H1 (cell line): Measurements from ENCODE around the gene MYBPHL. TPM values are rescaled to one million over a fixed set of nuclear protein-coding genes. Genes with fewer than 3 reads are reported as not detected.

Experiments used
- CTCF ChIA-PET: fragments of 300-600 bp; sonication (Branson Sonifier 250); formaldehyde crosslinking; loops from one replicate; lab custom pipeline; 2021; ENCODE audit not compliant: partially characterized antibody; lab: Charles Lee
- POLR2A ChIA-PET: fragments of 300-600 bp; sonication (Branson Sonifier 250); formaldehyde crosslinking; loops from one replicate; lab custom pipeline; 2021; ENCODE audit warnings: inconsistent platforms; ENCODE audit not compliant: partially characterized antibody; lab: Charles Lee
- DNase-seq, 2 experiments: peaks; one replicate each; pipeline versions ENCODE4 v3.0.0 to v3.0.0-alpha.2; 2010 to 2022; ENCODE audit warnings: low spot score in 2 of 2, low read depth in 1 of 2, mixed read lengths in 1 of 2
- FAIRE-seq: peaks from 2 replicates; lab custom pipeline; 2011; peaks lifted over from hg19 to GRCh38; lab: Jason Lieb, UNC
- H2AFZ ChIP-seq: 2 replicates; pipeline ENCODE4 v1.8.1; 2012; ENCODE audit warnings: low read length, inconsistent platforms
- H2AK5ac ChIP-seq: 2 replicates; pipeline ENCODE4 v1.6.1; 2013; ENCODE audit warnings: low read depth, low read length
- H2BK120ac ChIP-seq: replicated peaks from 2 replicates; pipeline ENCODE3; 2013; ENCODE audit warnings: low read depth, low read length, inconsistent platforms
- H2BK12ac ChIP-seq: 2 replicates; pipeline ENCODE4 v1.6.1; 2013; ENCODE audit warnings: low read depth, low read length
- H2BK15ac ChIP-seq: 2 replicates; pipeline ENCODE4 v1.6.1; 2013; ENCODE audit warnings: low read length
- H2BK20ac ChIP-seq: 2 replicates; pipeline ENCODE4 v1.6.1; 2013; ENCODE audit warnings: low read length
- H2BK5ac ChIP-seq: 2 replicates; pipeline ENCODE4 v1.6.1; 2013; ENCODE audit warnings: low read depth, low read length
- H3K14ac ChIP-seq: 2 replicates; pipeline ENCODE4 v1.6.1; 2013; ENCODE audit warnings: inconsistent platforms; ENCODE audit not compliant: insufficient read length
- H3K18ac ChIP-seq: 2 replicates; pipeline ENCODE4 v1.6.1; 2013; ENCODE audit warnings: low read length; ENCODE audit errors: extremely low read depth
- H3K23ac ChIP-seq: 2 replicates; pipeline ENCODE4 v1.6.1; 2013; ENCODE audit warnings: inconsistent platforms; ENCODE audit not compliant: insufficient read length
- H3K23me2 ChIP-seq: 2 replicates; pipeline ENCODE4 v1.6.1; 2013; ENCODE audit warnings: low read depth, low read length
- H3K27ac ChIP-seq: 2 replicates; pipeline ENCODE4 v1.6.1; 2011; ENCODE audit warnings: low read depth, low read length, inconsistent platforms
- H3K27me3 ChIP-seq, 4 experiments: replicated peaks in 1 of 4; 1 replicate in 1 of 4; 2 replicates in 3 of 4; pipeline versions ENCODE4 v1.6.1 to v1.8.1; 2011 to 2013; ENCODE audit warnings: low read length in 3 of 4, mild to moderate bottlenecking in 3 of 4, inconsistent platforms in 2 of 4, mixed read lengths in 2 of 4, moderate library complexity in 1 of 4; ENCODE audit not compliant: control insufficient read depth in 3 of 4, insufficient read depth in 3 of 4; ENCODE audit errors: extremely low read depth in 1 of 4
- H3K36me3 ChIP-seq, 4 experiments: 2 replicates each; pipeline versions ENCODE4 v1.6.1 to v1.8.1; 2011 to 2013; ENCODE audit warnings: mild to moderate bottlenecking in 4 of 4, low read length in 3 of 4, moderate library complexity in 2 of 4, control low read depth in 1 of 4, inconsistent platforms in 1 of 4; ENCODE audit not compliant: insufficient read depth in 4 of 4, control insufficient read depth in 2 of 4
- H3K4ac ChIP-seq: replicated peaks from 2 replicates; pipeline ENCODE3; 2013; ENCODE audit warnings: low read length, low read depth, mixed read lengths, inconsistent platforms; ENCODE audit not compliant: insufficient read length
- H3K4me1 ChIP-seq, 4 experiments: replicated peaks in 1 of 4; 1 replicate in 1 of 4; 2 replicates in 3 of 4; pipeline versions ENCODE4 v1.6.1 to v1.8.1; 2011 to 2013; ENCODE audit warnings: low read length in 3 of 4, inconsistent platforms in 2 of 4, mixed read lengths in 1 of 4; ENCODE audit not compliant: insufficient read depth in 4 of 4, control insufficient read depth in 3 of 4
- H3K4me2 ChIP-seq, 2 experiments: 2 replicates each; pipeline versions ENCODE4 v1.6.1 to v1.8.1; 2011 to 2013; ENCODE audit warnings: low read depth in 2 of 2, low read length in 2 of 2, control low read depth in 1 of 2, inconsistent platforms in 1 of 2, mild to moderate bottlenecking in 1 of 2; ENCODE audit not compliant: insufficient read depth in 1 of 2
- H3K4me3 ChIP-seq, 4 experiments: fragments of 200-600, 300-600 bp in 1 of 4; sonication (generic), shearing (Covaris generic), sonication (Bioruptor Twin) in 1 of 4; 2 replicates each; pipeline versions ENCODE4 v1.5.1 to v1.8.1; 2011 to 2016; ENCODE audit warnings: low read length in 4 of 4, low read depth in 3 of 4, control low read depth in 2 of 4, inconsistent platforms in 2 of 4, mild to moderate bottlenecking in 2 of 4, mixed read lengths in 1 of 4, moderate library complexity in 1 of 4; ENCODE audit not compliant: insufficient read depth in 2 of 4; ENCODE audit errors: extremely low read depth in 1 of 4
- H3K56ac ChIP-seq: replicated peaks from 2 replicates; pipeline ENCODE3; 2013; ENCODE audit warnings: low read depth, mild to moderate bottlenecking, mixed read lengths, low read length, inconsistent platforms; ENCODE audit not compliant: insufficient read length
- H3K79me1 ChIP-seq: 2 replicates; pipeline ENCODE4 v1.6.1; 2013; ENCODE audit warnings: low read depth, low read length, control low read depth
- H3K79me2 ChIP-seq, 2 experiments: 2 replicates each; pipeline versions ENCODE4 v1.6.1 to v1.8.1; 2012 to 2013; ENCODE audit warnings: low read length in 2 of 2, mild to moderate bottlenecking in 2 of 2, inconsistent platforms in 1 of 2; ENCODE audit not compliant: insufficient read depth in 2 of 2, control insufficient read depth in 1 of 2
- H3K9ac ChIP-seq, 4 experiments: replicated peaks in 1 of 4; 1 replicate in 1 of 4; 2 replicates in 3 of 4; pipeline versions ENCODE4 v1.6.1 to v1.8.1; 2011 to 2013; ENCODE audit warnings: low read depth in 3 of 4, low read length in 3 of 4, control low read depth in 2 of 4, mild to moderate bottlenecking in 2 of 4, moderate library complexity in 2 of 4, inconsistent platforms in 1 of 4; ENCODE audit errors: extremely low read depth in 1 of 4
- H3K9me3 ChIP-seq, 2 experiments: 2 replicates each; pipeline versions ENCODE4 v1.6.1 to v1.8.1; 2012 to 2013; ENCODE audit warnings: mild to moderate bottlenecking in 2 of 2, moderate library complexity in 2 of 2, control low read depth in 1 of 2, inconsistent platforms in 1 of 2, low read depth in 1 of 2, low read length in 1 of 2, mixed read lengths in 1 of 2; ENCODE audit not compliant: insufficient read depth in 2 of 2
- H4K20me1 ChIP-seq, 2 experiments: replicated peaks in 1 of 2; 2 replicates each; pipeline versions ENCODE3 to v1.8.1; 2011 to 2013; ENCODE audit warnings: inconsistent platforms in 2 of 2, low read length in 2 of 2, mild to moderate bottlenecking in 1 of 2; ENCODE audit not compliant: insufficient read depth in 2 of 2, control insufficient read depth in 1 of 2
- H4K5ac ChIP-seq: 2 replicates; pipeline ENCODE4 v1.6.1; 2013; ENCODE audit warnings: low read length, low read depth, mixed read lengths, inconsistent platforms; ENCODE audit not compliant: insufficient read length
- H4K8ac ChIP-seq: 2 replicates; pipeline ENCODE4 v1.8.0; 2013; ENCODE audit warnings: mild to moderate bottlenecking, moderate library complexity, low read length, inconsistent platforms; ENCODE audit not compliant: insufficient read depth; ENCODE audit errors: extremely low read depth
- H4K91ac ChIP-seq: replicated peaks from 2 replicates; pipeline ENCODE3; 2013; ENCODE audit warnings: low read length, mixed read lengths, inconsistent platforms; ENCODE audit not compliant: insufficient read length
- ASH2L ChIP-seq: fragments of 200-600, 300-600 bp; sonication (generic); IDR thresholded peaks from one replicate; pipeline ENCODE4 v1.7.1; 2017; ENCODE audit warnings: low read length
- YY1 ChIP-seq: IDR thresholded peaks from 2 replicates; pipeline ENCODE4 v1.6.1; 2011; ENCODE audit warnings: low read depth, mild to moderate bottlenecking, low read length
- WGBS, 2 experiments: shearing (Covaris generic) in 1 of 2; methylation state at CpG; one replicate each; pipeline versions ENCODE4 v1.1.6 to v1.1.7; 2013 to 2015; ENCODE audit warnings: low lambda C conversion rate in 2 of 2, mixed read lengths in 2 of 2, inconsistent platforms in 1 of 2, low coverage in 1 of 2, missing lambda C conversion rate in 1 of 2; ENCODE audit not compliant: insufficient replicate concordance in 2 of 2, insufficient coverage in 1 of 2, insufficient read length in 1 of 2; ENCODE audit errors: extremely low coverage in 1 of 2, missing lambda C conversion rate in 1 of 2; 5-methylcytosine and 5-hydroxymethylcytosine counted together
- polyA plus RNA-seq, 7 experiments: library from polyadenylated mRNA; depleted of rRNA in 3 of 7; stranded (reverse) in 5 of 7; unstranded in 2 of 7; fragments of >200 nt in 5 of 7; fragments of 200-250 nt in 2 of 7; gene quantifications; 1 replicate in 5 of 7; 2 replicates in 1 of 7; 4 replicates in 1 of 7; pipeline versions ENCODE4 v1.2.1 to v1.2.3, GENCODE V29; 2011 to 2013; ENCODE audit warnings: missing spikeins in 2 of 7, mixed read lengths in 2 of 7
- total RNA-seq: library from RNA; stranded (reverse); fragmentation: NEBNext Ultra II Directional; extraction: Animal tissue kit (Norgen Biotek cat#: 25700); gene quantifications from 2 replicates; pipeline ENCODE4 v1.2.1, GENCODE V29; 2021
- TF ChIP-seq, protein P1 (sequence below), 3 experiments: IDR thresholded peaks; 1 replicate in 2 of 3; 2 replicates in 1 of 3; pipeline versions ENCODE4 v1.5.1 to v1.6.1; 2011; ENCODE audit warnings: low read length in 3 of 3, mild to moderate bottlenecking in 3 of 3, inconsistent platforms in 2 of 3, low read depth in 1 of 3, moderate library complexity in 1 of 3; ENCODE audit not compliant: insufficient read depth in 1 of 3; ENCODE audit errors: control extremely low read depth in 1 of 3

MYBPHL gene
- total and polyA plus RNA-seq, 2 of the 8 experiments (the other 6 are each of a cell fraction or from before 2014, with no cell fraction given) = 0.24 to 0.30 TPM

DNA sequence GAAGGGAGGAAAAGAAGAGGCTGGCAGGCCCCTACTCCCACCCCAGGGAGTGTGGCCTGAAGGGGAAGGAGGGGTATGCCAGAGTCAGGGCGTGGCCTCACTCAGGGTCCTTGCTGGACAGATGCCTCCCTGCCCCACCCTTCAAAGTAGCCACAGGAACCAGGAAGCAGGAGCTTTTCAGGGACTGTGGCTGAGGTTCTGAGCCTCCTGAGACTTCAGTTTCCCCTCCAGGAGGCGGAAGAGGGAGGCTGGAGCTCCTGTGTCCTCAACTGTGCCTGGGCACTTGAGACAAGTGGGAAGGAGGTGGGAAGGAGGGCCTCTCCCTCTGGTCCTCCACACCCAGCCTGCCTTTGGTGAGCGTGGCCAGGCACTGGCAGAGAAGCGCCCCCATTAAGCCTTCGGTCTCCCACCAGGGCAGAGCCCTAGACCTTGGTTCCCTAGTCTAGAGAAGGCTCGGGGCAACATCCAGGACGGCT is 52.2 kb downstream of the MYBPHL start:
- Histone ChIP-seq H3K56ac (no peak overlapping the region), H2BK5ac (peak overlapping the region; percentile 40; the same call in 1 of the 2 replicates), H4K8ac (0 out of 2 replicates have a peak overlapping the region, but pooled peaks have one; percentile 4), H4K5ac (peak overlapping the region; percentile 8), H2BK12ac (peak overlapping the region; percentile 90; the same call in 1 of the 2 replicates), H3K27ac (peak overlapping the region; percentile 6; the same call in 1 of the 2 replicates), H3K79me1 (peaks cover 13% of the 10 kb centered on the region; the same call in 1 of the 2 replicates), H3K23me2 (peaks cover 3% of the 10 kb centered on the region; the same call in 1 of the 2 replicates), H2BK20ac (peak overlapping the region; percentile 43; the same call in 1 of the 2 replicates), H3K9ac (no peak overlapping the region), H3K27me3 (peaks cover 0 to 10% (median 8%) of the 10 kb centered on the region in 4 experiments; a peak in 5 of 7 replicates), H2AK5ac (peak overlapping the region; percentile 60; the same call in 1 of the 2 replicates), H3K18ac (peak overlapping the region; percentile 78), H3K4me1 (peaks cover 5 to 40% (median 32%) of the 10 kb centered on the region in 4 experiments), H3K4me3 (peak overlapping the region in 1 of 4 experiments; percentile 19; a peak in 1 of 8 replicates), H4K91ac (peak overlapping the region; percentile 18), H2AFZ (no peak overlapping the region), H2BK15ac (peak overlapping the region; percentile 32; the same call in 1 of the 2 replicates), H3K23ac (no peak overlapping the region), H3K79me2 (peaks cover 0 to 35% of the 10 kb centered on the region in 2 experiments; a peak in 1 of 4 replicates), H3K14ac (no peak overlapping the region), H3K4ac (no peak overlapping the region), H3K4me2 (peak overlapping the region; percentile 44 to 47; a peak in 3 of 4 replicates), H3K36me3 (peaks cover 0 to 11% (median 4%) of the 10 kb centered on the region in 4 experiments; a peak in 5 of 8 replicates), H2BK120ac (no peak overlapping the region), H4K20me1 (peaks cover 3 to 7% of the 10 kb centered on the region in 2 experiments), H3K9me3 (no peaks in the 10 kb centered on the region; a peak in 2 of 4 replicates)
- ChIA-PET POLR2A (interaction anchor here (0.6 to 12.2 kb wide), 9 partner anchors 8 to 154 kb away, joined by 3 to 252 read pairs (median 5); partner anchors contain the start of genes PSRC1 and SARS1), CTCF (interaction anchor here (0.9 to 28.7 kb wide), 14 partner anchors 10 to 155 kb away, joined by 3 to 651 read pairs (median 4); partner anchors contain the start of genes SARS1 and SORT1)
- 85% methylated on average over 7 of the region's 7 CpGs; no CpG with 5 or more reads in 1 of the 2 experiments for WGBS, 2 experiments
- DNase-seq (no peak), FAIRE-seq (no peak)
- TF ChIP-seq, protein P1, sequence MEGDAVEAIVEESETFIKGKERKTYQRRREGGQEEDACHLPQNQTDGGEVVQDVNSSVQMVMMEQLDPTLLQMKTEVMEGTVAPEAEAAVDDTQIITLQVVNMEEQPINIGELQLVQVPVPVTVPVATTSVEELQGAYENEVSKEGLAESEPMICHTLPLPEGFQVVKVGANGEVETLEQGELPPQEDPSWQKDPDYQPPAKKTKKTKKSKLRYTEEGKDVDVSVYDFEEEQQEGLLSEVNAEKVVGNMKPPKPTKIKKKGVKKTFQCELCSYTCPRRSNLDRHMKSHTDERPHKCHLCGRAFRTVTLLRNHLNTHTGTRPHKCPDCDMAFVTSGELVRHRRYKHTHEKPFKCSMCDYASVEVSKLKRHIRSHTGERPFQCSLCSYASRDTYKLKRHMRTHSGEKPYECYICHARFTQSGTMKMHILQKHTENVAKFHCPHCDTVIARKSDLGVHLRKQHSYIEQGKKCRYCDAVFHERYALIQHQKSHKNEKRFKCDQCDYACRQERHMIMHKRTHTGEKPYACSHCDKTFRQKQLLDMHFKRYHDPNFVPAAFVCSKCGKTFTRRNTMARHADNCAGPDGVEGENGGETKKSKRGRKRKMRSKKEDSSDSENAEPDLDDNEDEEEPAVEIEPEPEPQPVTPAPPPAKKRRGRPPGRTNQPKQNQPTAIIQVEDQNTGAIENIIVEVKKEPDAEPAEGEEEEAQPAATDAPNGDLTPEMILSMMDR (IDR thresholded peaks at IDR 0.05; ENCODE audit: control extremely low read depth in 1 of 3, insufficient read depth in 1 of 3, low read depth in 1 of 3, low read length in 3 of 3) = peak in 2 of 3 experiments; percentile 12 to 18; a peak in 2 of 4 replicates
- TF ChIP-seq ASH2L (peak; percentile 7), YY1 (no peak)
